Testis (tissue), 3 donors: ENCODE measurements around the gene ABRACL. TPM values are rescaled to one million over a fixed set of nuclear protein-coding genes. Genes with fewer than 3 reads are reported as not detected.

Source experiments
- DNase-seq: peaks from one replicate; pipeline ENCODE4 v3.0.0-alpha.2; 2019
- H3K27ac ChIP-seq, 2 donors: fragments of 200-600 bp; sonication (generic); one replicate each; pipeline ENCODE4 v1.5.1; 2019
- H3K27me3 ChIP-seq: fragments of 200-600 bp; sonication (generic); one replicate; pipeline ENCODE4 v1.5.1; 2019
- H3K36me3 ChIP-seq: fragments of 200-600 bp; sonication (generic); one replicate; pipeline ENCODE4 v1.5.1; 2017; ENCODE audit warnings: low read depth; ENCODE audit errors: missing control alignments
- H3K4me1 ChIP-seq: fragments of 200-600 bp; sonication (generic); one replicate; pipeline ENCODE4 v1.5.1; 2019
- H3K4me3 ChIP-seq, 2 donors: fragments of 200-600 bp; sonication (generic); one replicate each; pipeline ENCODE4 v1.5.1; 2017 to 2019
- H3K9me3 ChIP-seq: fragments of 200-600 bp; sonication (generic); one replicate; pipeline ENCODE4 v1.5.1; 2017
- POLR2A ChIP-seq: fragments of 450-650 bp; IDR thresholded peaks from one replicate; pipeline ENCODE4 v1.6.1; 2017; ENCODE audit warnings: antibody characterized with exemption, mild to moderate bottlenecking, moderate library complexity
- WGBS, 2 donors: methylation state at CpG; one replicate each; pipeline ENCODE4 v1.1.5; 2018; 5-methylcytosine and 5-hydroxymethylcytosine counted together
- intact Hi-C: fragments of 100-400 bp; cut with DNase I; formaldehyde crosslinking; loops from one replicate; pipeline ENCODE4 v1.15.1; 2023; ENCODE audit warnings: low total_unique reads
- polyA plus RNA-seq: library from polyadenylated mRNA; stranded (reverse); fragments of 350-450 nt; fragmentation: Illumina TruSeq; extraction: RNeasy Lipid Tissue Mini Kit (QIAGEN cat#74804); gene quantifications from one replicate; pipeline ENCODE4 v1.2.3, GENCODE V29; 2014; ENCODE audit warnings: low read depth, low replicate concordance; ENCODE audit not compliant: insufficient read depth
- total RNA-seq, 2 donors: library from RNA; depleted of rRNA; stranded (reverse); fragments of >200 nt; gene quantifications; one replicate each; pipeline ENCODE4 v1.2.3, GENCODE V29; 2016
- TF ChIP-seq, protein P1 (sequence below), 3 experiments: fragments of 450-650 bp in 2 of 3; fragments of 200-600 bp in 1 of 3; sonication (generic) in 1 of 3; IDR thresholded peaks; one replicate each; pipeline ENCODE4 v1.5.1; 2016 to 2019; ENCODE audit warnings: antibody characterized with exemption in 3 of 3, mild to moderate bottlenecking in 2 of 3, moderate library complexity in 1 of 3

ABRACL gene
- total and polyA plus RNA-seq, 3 donors from 2014 or later = 43.5 to 60.3 (median 59.5) TPM

- no peak overlapping the region for H3K27ac ChIP-seq
- TF ChIP-seq, protein P1, sequence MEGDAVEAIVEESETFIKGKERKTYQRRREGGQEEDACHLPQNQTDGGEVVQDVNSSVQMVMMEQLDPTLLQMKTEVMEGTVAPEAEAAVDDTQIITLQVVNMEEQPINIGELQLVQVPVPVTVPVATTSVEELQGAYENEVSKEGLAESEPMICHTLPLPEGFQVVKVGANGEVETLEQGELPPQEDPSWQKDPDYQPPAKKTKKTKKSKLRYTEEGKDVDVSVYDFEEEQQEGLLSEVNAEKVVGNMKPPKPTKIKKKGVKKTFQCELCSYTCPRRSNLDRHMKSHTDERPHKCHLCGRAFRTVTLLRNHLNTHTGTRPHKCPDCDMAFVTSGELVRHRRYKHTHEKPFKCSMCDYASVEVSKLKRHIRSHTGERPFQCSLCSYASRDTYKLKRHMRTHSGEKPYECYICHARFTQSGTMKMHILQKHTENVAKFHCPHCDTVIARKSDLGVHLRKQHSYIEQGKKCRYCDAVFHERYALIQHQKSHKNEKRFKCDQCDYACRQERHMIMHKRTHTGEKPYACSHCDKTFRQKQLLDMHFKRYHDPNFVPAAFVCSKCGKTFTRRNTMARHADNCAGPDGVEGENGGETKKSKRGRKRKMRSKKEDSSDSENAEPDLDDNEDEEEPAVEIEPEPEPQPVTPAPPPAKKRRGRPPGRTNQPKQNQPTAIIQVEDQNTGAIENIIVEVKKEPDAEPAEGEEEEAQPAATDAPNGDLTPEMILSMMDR (IDR thresholded peaks at IDR 0.05) = no peak
- no peak for TF ChIP-seq POLR2A
- H3K36me3 ChIP-seq = no peaks in the 10 kb centered on the region
- H3K4me3 ChIP-seq = no peak overlapping the region
- H3K9me3 ChIP-seq = no peaks in the 10 kb centered on the region
- DNase-seq = no peak
- no peaks in the 10 kb centered on the region for H3K27me3 ChIP-seq
- no peaks in the 10 kb centered on the region for H3K4me1 ChIP-seq
- intact Hi-C loops = no loop called here
- 86 to 94% methylated on average over 5 of the region's 5 CpGs for WGBS, 2 donors
Observed at GRCh38 chr6:139082370-139082769, 53.8 kb downstream of the ABRACL start.

DNA sequence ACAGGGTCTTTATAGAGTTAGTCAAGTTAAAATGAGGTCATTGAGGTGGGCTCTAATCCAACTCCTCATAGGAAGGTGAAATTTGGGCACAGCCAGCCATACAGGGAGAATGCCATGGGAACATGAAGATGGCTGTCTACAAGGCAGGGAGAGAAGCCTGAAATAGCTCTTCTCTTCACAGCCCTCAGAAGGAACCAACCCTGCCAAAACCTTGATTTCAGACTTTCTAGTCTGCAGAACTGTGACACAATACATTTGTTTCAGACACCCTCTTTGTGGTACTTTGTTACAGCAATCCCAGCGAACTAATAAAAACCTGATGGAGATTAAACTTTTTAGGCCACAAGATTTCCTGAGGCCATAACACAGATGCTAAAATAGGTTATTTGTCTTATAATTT is 63.3 kb downstream of the ABRACL start:
- no peak for DNase-seq
- Histone ChIP-seq H3K27ac (no peak overlapping the region), H3K4me1 (no peaks in the 10 kb centered on the region), H3K4me3 (no peak overlapping the region), H3K9me3 (no peaks in the 10 kb centered on the region), H3K36me3 (no peaks in the 10 kb centered on the region), H3K27me3 (no peaks in the 10 kb centered on the region)
- intact Hi-C loops = no loop called here
- TF ChIP-seq POLR2A = no peak
- TF ChIP-seq, protein P1 (IDR thresholded peaks at IDR 0.05) = no peak
- 93 to 94% methylated on average over 1 of the region's 1 CpG for WGBS, 2 donors

Other genes starting within 250 kb of the ABRACL start
- gene ECT2L, start 232.7 kb upstream of the ABRACL start, total RNA-seq = under 1 TPM; 0.16 to 0.19 TPM
- 1.6 TPM for gene ECT2L, start 232.7 kb upstream of the ABRACL start, polyA plus RNA-seq
- 100 to 1,000 TPM; 160 to 170 TPM for gene REPS1, start 40.5 kb upstream of the ABRACL start, total RNA-seq
- 82.0 TPM for gene REPS1, start 40.5 kb upstream of the ABRACL start, polyA plus RNA-seq
- gene HECA, start 106.3 kb downstream of the ABRACL start, total RNA-seq = 10 to 100 TPM; 40.2 to 47.4 TPM
- gene HECA, start 106.3 kb downstream of the ABRACL start, polyA plus RNA-seq = 19.1 TPM